HCT116 (cell line): ENCODE results near the gene HMCN1. TPM values are rescaled to one million over a fixed set of nuclear protein-coding genes. Genes with fewer than 3 reads are reported as not detected.

Experiments used
- ATAC-seq: fragments of 200-7000 bp; cut with Tn5 transposase; 2 replicates; pipeline ENCODE4 v1.9.1; 2020; ENCODE audit warnings: mild to moderate bottlenecking, moderate library complexity
- BruUV-seq: library from RNA; stranded (reverse); fragments of 400-500 nt; replicated peaks from 2 replicates; lab custom pipeline; 2021; lab: Mats Ljungman, UMichigan
- CTCF ChIA-PET: fragments of 300-600 bp; sonication (Branson Sonifier 250); formaldehyde crosslinking; loops from one replicate; lab custom pipeline; 2021; ENCODE audit warnings: antibody characterized with exemption; lab: Charles Lee
- POLR2A ChIA-PET: fragments of 300-600, 350-600 bp; sonication (Branson Sonifier 250); formaldehyde crosslinking; loops from one replicate; lab custom pipeline; 2021; ENCODE audit warnings: antibody characterized with exemption; lab: Charles Lee
- RAD21 ChIA-PET, 2 experiments: fragments of 300-600 bp; sonication (Branson Sonifier 250); formaldehyde crosslinking; loops; one replicate each; lab custom pipeline; 2023; ENCODE audit warnings: low total read pairs in 2 of 2; ENCODE audit not compliant: uncharacterized antibody in 2 of 2, unreplicated experiment in 2 of 2, low non-redundant PET in 1 of 2; lab: Charles Lee
- DNase-seq: peaks from one replicate; pipeline ENCODE4 v3.0.0-alpha.2; 2010; ENCODE audit warnings: low read depth, low spot score
- H2AFZ ChIP-seq: fragments of 200-600 bp; shearing (Covaris generic), sonication (generic); 2 replicates; pipeline ENCODE4 v1.6.1; 2017; ENCODE audit warnings: low read depth, mixed run types, mixed read lengths, antibody characterized with exemption, low read length; ENCODE audit not compliant: poor library complexity, severe bottlenecking
- H3K27ac ChIP-seq: 2 replicates; pipeline ENCODE4 v1.5.1; 2012; ENCODE audit warnings: low read depth, low read length
- H3K27me3 ChIP-seq: fragments of 200-600 bp; sonication (generic); 2 replicates; pipeline ENCODE4 v1.6.1; 2016; ENCODE audit warnings: mixed run types, low read length, mixed read lengths; ENCODE audit not compliant: insufficient read depth
- H3K36me3 ChIP-seq, 2 experiments: fragments of 200-500 bp in 1 of 2; fragments of 200-600 bp in 1 of 2; sonication (Bioruptor generic) in 1 of 2; sonication (generic) in 1 of 2; 2 replicates each; pipeline versions ENCODE4 v1.5.1 to v1.6.1; 2014 to 2016; ENCODE audit warnings: low read length in 2 of 2, inconsistent platforms in 1 of 2, mixed read lengths in 1 of 2, mixed run types in 1 of 2; ENCODE audit not compliant: insufficient read depth in 2 of 2, control insufficient read depth in 1 of 2
- H3K4me1 ChIP-seq, 2 experiments: fragments of 200-600 bp in 1 of 2; sonication (generic) in 1 of 2; 2 replicates each; pipeline versions ENCODE4 v1.5.1 to v1.6.1; 2012 to 2017; ENCODE audit warnings: low read length in 2 of 2, inconsistent platforms in 1 of 2, mild to moderate bottlenecking in 1 of 2, mixed read lengths in 1 of 2, mixed run types in 1 of 2, moderate library complexity in 1 of 2; ENCODE audit not compliant: insufficient read depth in 2 of 2, control insufficient read depth in 1 of 2
- H3K4me2 ChIP-seq: fragments of 200-600 bp; sonication (generic); 2 replicates; pipeline ENCODE4 v1.6.1; 2017; ENCODE audit warnings: mixed run types, low read length, mixed read lengths
- H3K4me3 ChIP-seq, 2 experiments: fragments of 200-600 bp in 1 of 2; sonication (generic) in 1 of 2; replicated peaks in 1 of 2; 2 replicates each; pipeline ENCODE4 v1.5.1; 2011 to 2016; ENCODE audit warnings: low read length in 2 of 2, control low read depth in 1 of 2, low read depth in 1 of 2, mild to moderate bottlenecking in 1 of 2, mixed read lengths in 1 of 2, mixed run types in 1 of 2
- H3K79me2 ChIP-seq: fragments of 200-600 bp; sonication (generic); 2 replicates; pipeline ENCODE4 v1.6.1; 2017; ENCODE audit warnings: mild to moderate bottlenecking, mixed run types, low read length, moderate library complexity, mixed read lengths; ENCODE audit not compliant: insufficient read depth
- H3K9ac ChIP-seq: fragments of 200-600 bp; sonication (generic); 2 replicates; pipeline ENCODE4 v1.6.1; 2016; ENCODE audit warnings: low read length, mixed read lengths
- H3K9me2 ChIP-seq: fragments of 200-600 bp; sonication (generic), shearing (Covaris generic); 2 replicates; pipeline ENCODE4 v1.6.1; 2017; ENCODE audit warnings: mixed run types, mild to moderate bottlenecking, moderate library complexity; ENCODE audit not compliant: insufficient read depth
- H3K9me3 ChIP-seq, 2 experiments: fragments of 200-500 bp in 1 of 2; fragments of 200-600 bp in 1 of 2; sonication (Bioruptor generic) in 1 of 2; sonication (generic) in 1 of 2; 2 replicates each; pipeline ENCODE4 v1.6.1; 2014 to 2017; ENCODE audit warnings: low read length in 2 of 2, mixed read lengths in 2 of 2, inconsistent platforms in 1 of 2, low read depth in 1 of 2, mild to moderate bottlenecking in 1 of 2, mixed run types in 1 of 2, moderate library complexity in 1 of 2; ENCODE audit not compliant: control insufficient read depth in 1 of 2, insufficient read depth in 1 of 2
- H4K20me1 ChIP-seq: fragments of 200-600 bp; sonication (generic), shearing (Covaris generic); 2 replicates; pipeline ENCODE4 v1.6.1; 2017; ENCODE audit warnings: mixed run types, mild to moderate bottlenecking, moderate library complexity; ENCODE audit not compliant: insufficient read depth
- CBX3 ChIP-seq: IDR thresholded peaks from 2 replicates; pipeline ENCODE4 v1.6.1; 2012; ENCODE audit warnings: low read depth
- CEBPB ChIP-seq: IDR thresholded peaks from 2 replicates; pipeline ENCODE4 v1.6.1; 2012; ENCODE audit warnings: low read depth
- EGR1 ChIP-seq: IDR thresholded peaks from 2 replicates; pipeline ENCODE4 v1.6.1; 2012; ENCODE audit warnings: low read depth
- EZH2 ChIP-seq: fragments of 200-600 bp; sonication (generic); IDR thresholded peaks from 2 replicates; pipeline ENCODE4 v1.6.1; 2017; ENCODE audit warnings: antibody characterized with exemption, mixed run types
- EZH2phosphoT487 ChIP-seq: fragments of 200-600 bp; IDR thresholded peaks from 2 replicates; pipeline ENCODE4 v1.6.1; 2018; ENCODE audit warnings: antibody characterized with exemption, borderline replicate concordance
- FOSL1 ChIP-seq: IDR thresholded peaks from 2 replicates; pipeline ENCODE4 v1.6.1; 2012; ENCODE audit warnings: low read depth
- POLR2A ChIP-seq: IDR thresholded peaks from 2 replicates; pipeline ENCODE4 v1.7.0; 2011; ENCODE audit warnings: borderline replicate concordance; ENCODE audit not compliant: insufficient read depth, insufficient read length; ENCODE audit errors: extremely low read depth
- REST ChIP-seq: IDR thresholded peaks from 2 replicates; pipeline ENCODE4 v1.6.1; 2012; ENCODE audit warnings: low read depth
- SRF ChIP-seq: IDR thresholded peaks from 2 replicates; pipeline ENCODE4 v1.6.1; 2012; ENCODE audit warnings: low read depth
- ZBTB33 ChIP-seq: IDR thresholded peaks from 2 replicates; pipeline ENCODE4 v1.6.1; 2011; ENCODE audit warnings: mild to moderate bottlenecking, low read length, moderate library complexity; ENCODE audit not compliant: insufficient replicate concordance; ENCODE audit errors: extremely low read depth
- ZNF274 ChIP-seq: fragments of 200-500 bp; sonication (Bioruptor generic); IDR thresholded peaks from 2 replicates; pipeline ENCODE4 v1.6.1; 2014; ENCODE audit warnings: mild to moderate bottlenecking, low read depth, low read length, inconsistent platforms
- intact Hi-C: fragments of 100-400 bp; cut with micrococcal nuclease; formaldehyde crosslinking; loops from 2 replicates; pipeline ENCODE4 v1.10.0; 2022
- total RNA-seq: library from RNA; stranded (reverse); gene quantifications from one replicate; pipeline ENCODE4 v1.2.1, GENCODE V29; 2021; ENCODE audit not compliant: unreplicated experiment

Gene HMCN1
- total RNA-seq, 1 experiment from 2014 or later = 0.59 TPM

GRCh38 chr1:186239171-186239570 lies 505.0 kb downstream of the HMCN1 start:
- no peaks in the 10 kb centered on the region for H3K9me2 ChIP-seq
- CTCF ChIA-PET = interaction anchor here (0.7 kb wide), 1 partner anchor 426 kb away, joined by 3 read pairs; no protein-coding TSS in a partner anchor
- ATAC-seq (no peak), DNase-seq (no peak)
- no peaks in the 10 kb centered on the region for H3K9me3 ChIP-seq
- H3K79me2 ChIP-seq = no peaks in the 10 kb centered on the region
- H3K4me1 ChIP-seq = peaks cover 5 to 21% of the 10 kb centered on the region in 2 experiments; a peak in 3 of 4 replicates
- BruUV-seq = no TSS peak
- RAD21 ChIA-PET = no interaction called here
- no peak overlapping the region for H3K4me2 ChIP-seq
- TF ChIP-seq ZNF274 (no peak), ZBTB33 (no peak), FOSL1 (no peak), EGR1 (no peak), EZH2 (no peak), CEBPB (no peak)
- H3K4me3 ChIP-seq = no peak overlapping the region
- intact Hi-C loops = no loop called here
- H3K9ac ChIP-seq = no peak overlapping the region
- H2AFZ ChIP-seq = no peak overlapping the region
- no peaks in the 10 kb centered on the region for H3K27me3 ChIP-seq
- H3K36me3 ChIP-seq = no peaks in the 10 kb centered on the region
- no peak overlapping the region for H3K27ac ChIP-seq
- no peaks in the 10 kb centered on the region for H4K20me1 ChIP-seq
- POLR2A ChIA-PET = no interaction called here

- RAD21 ChIA-PET = no interaction called here
- H3K9ac ChIP-seq = no peak overlapping the region
- H3K9me2 ChIP-seq = no peaks in the 10 kb centered on the region
- intact Hi-C loops = no loop called here
- no peaks in the 10 kb centered on the region for H3K79me2 ChIP-seq
- H3K27ac ChIP-seq = no peak overlapping the region
- no peaks in the 10 kb centered on the region for H3K9me3 ChIP-seq
- H3K4me2 ChIP-seq = no peak overlapping the region
- TF ChIP-seq CBX3 (no peak), EZH2phosphoT487 (no peak), SRF (no peak), REST (no peak), POLR2A (no peak)
- H4K20me1 ChIP-seq = no peaks in the 10 kb centered on the region
- ATAC-seq (no peak), DNase-seq (no peak)
- no peak overlapping the region for H3K4me3 ChIP-seq
- CTCF ChIA-PET = no interaction called here
- BruUV-seq = no TSS peak
- POLR2A ChIA-PET = no interaction called here
- H3K4me1 ChIP-seq = peaks cover 5 to 21% of the 10 kb centered on the region in 2 experiments; a peak in 3 of 4 replicates
- no peak overlapping the region for H2AFZ ChIP-seq
- no peaks in the 10 kb centered on the region for H3K36me3 ChIP-seq
- H3K27me3 ChIP-seq = no peaks in the 10 kb centered on the region
Observed at GRCh38 chr1:186240436-186240835, 506.2 kb downstream of the HMCN1 start.
